ENCODE data around the gene SOCS6. TPM values are rescaled to one million over a fixed set of nuclear protein-coding genes. Genes with fewer than 3 reads are reported as not detected.
A peak's percentile ranks its signal among the peaks of the same experiment; 100 is the strongest.
"Not testable (repeated sequence)": the region's sequence is repeated elsewhere in the genome, so short reads cannot be mapped to it uniquely, and the experiment has no call there.

Gene SOCS6, protein sequence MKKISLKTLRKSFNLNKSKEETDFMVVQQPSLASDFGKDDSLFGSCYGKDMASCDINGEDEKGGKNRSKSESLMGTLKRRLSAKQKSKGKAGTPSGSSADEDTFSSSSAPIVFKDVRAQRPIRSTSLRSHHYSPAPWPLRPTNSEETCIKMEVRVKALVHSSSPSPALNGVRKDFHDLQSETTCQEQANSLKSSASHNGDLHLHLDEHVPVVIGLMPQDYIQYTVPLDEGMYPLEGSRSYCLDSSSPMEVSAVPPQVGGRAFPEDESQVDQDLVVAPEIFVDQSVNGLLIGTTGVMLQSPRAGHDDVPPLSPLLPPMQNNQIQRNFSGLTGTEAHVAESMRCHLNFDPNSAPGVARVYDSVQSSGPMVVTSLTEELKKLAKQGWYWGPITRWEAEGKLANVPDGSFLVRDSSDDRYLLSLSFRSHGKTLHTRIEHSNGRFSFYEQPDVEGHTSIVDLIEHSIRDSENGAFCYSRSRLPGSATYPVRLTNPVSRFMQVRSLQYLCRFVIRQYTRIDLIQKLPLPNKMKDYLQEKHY
- 10 to 100 TPM; 19.6 to 22.8 TPM for total RNA-seq
- polyA plus RNA-seq, result 10 to 100 TPM in 1 of 2 donors, 1 to 10 TPM in 1; 5.9 to 11.4 TPM
- long read RNA-seq, donor 1, full-length matches to known transcripts, result 14 of 21 reads
- long read RNA-seq, donor 1, partial matches to known transcripts, result 5 of 21 reads
- long read RNA-seq, donor 1, other reads (novel, unspliced or antisense), result 2 of 21 reads
- long read RNA-seq, donor 2, full-length matches to known transcripts, result 6 of 15 reads
- long read RNA-seq, donor 2, partial matches to known transcripts, result 0 of 15 reads
- long read RNA-seq, donor 2, other reads (novel, unspliced or antisense), result 9 of 15 reads

DNA sequence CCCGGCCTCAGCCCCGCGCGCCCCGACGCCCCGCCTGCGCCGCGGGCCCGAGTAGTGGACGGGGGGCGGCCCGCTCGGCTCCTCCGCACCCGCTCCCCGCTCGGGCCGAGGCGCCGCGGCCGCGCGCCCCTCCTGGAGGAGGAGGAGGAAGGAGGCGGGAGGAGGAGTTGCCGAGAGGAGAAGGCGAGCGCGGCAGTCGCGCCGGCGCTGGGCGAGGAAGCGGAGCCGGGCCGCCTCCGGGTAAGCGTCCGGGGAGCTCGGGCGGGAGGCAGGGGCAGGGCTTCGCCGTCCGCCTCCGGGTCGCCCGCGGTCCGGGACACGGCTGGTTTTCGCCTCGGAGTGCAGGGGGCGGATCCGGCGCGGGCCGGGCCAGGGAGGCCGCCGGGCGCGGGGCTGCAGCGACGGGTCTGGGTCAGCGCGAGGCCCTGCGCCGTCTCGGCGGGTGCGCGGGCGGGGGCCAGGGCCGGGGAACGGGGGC is at the start of gene SOCS6:
SOCS6 (plus strand) TSS at position 195 of the 478 bp plus-strand sequence. CDS start 35,624 bp downstream, outside the sequence.
- ATAC-seq (ENCODE audit: low FRiP score), result peak; percentile 58
- H3K4me3 ChIP-seq (ENCODE audit: low read length in 2 of 2), result peak within 1 kb of the TSS; percentile 93 to 96
- H3K27me3 ChIP-seq (ENCODE audit: control insufficient read depth in 1 of 2, insufficient read depth in 2 of 2, low read length in 1 of 2), result no peaks in the 10 kb centered on the region
- H3K9me3 ChIP-seq (ENCODE audit: control insufficient read depth, low read length), result no peaks in the 10 kb centered on the region
- no peaks in the 10 kb centered on the region for H3K36me3 ChIP-seq (ENCODE audit: control insufficient read depth in 1 of 2, insufficient read depth in 2 of 2, low read length in 1 of 2)
- H3K4me1 ChIP-seq (ENCODE audit: control insufficient read depth in 1 of 2, insufficient read depth in 2 of 2, low read length in 2 of 2), result peaks cover 0 to 5% of the 10 kb centered on the region in 2 donors
- H3K27ac ChIP-seq (ENCODE audit: low read depth in 1 of 2, low read length in 2 of 2), result peak within 1 kb of the TSS; percentile 87 to 91
- DNase-seq, result peak; percentile 83 to 88
- 0 to 1% methylated on average over 39 to 77 of the region's 77 CpGs for WGBS, 2 donors
- intact Hi-C loops (cut with DNase I), result loop anchor here (5.0 kb wide), 4 partner anchors 38 to 143 kb away; no protein-coding TSS in a partner anchor

DNA sequence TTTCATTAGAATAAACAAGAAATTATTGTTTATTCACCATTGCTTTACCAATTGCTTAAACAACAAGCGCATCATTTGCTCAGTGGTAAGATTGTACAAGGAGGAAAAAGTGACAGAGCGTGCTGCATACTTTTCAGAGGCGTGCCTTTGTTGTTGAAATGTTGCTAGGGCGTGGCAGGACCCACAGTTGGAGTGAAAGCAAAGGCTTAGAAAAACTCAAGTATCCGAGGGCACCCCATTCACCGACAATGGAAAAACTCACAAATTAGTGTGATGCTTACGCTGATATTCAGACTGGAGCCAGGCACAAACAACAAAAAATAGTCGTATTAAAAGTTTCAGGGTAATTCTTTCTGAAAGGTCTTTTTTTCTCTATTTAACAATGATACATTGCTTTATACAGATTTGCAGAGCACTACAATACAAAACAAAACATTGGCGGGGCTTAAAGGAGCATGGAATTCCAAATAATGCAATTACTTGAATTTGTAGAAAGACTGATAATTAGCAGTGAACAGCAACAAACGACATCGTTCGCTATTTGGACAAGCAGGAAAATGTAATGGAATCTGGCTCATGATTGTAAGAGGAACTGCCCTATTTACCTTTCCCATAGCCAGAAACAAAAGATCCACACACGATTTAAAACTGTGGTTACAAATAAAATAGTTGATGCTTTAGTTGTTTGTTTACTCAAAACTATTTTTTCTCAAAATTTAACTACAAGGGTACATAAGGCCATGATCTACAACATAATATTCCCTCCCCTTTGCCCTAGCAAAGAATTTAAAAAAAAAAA is 45.5 kb upstream of the SOCS6 start:
- Histone ChIP-seq H3K4me1 (ENCODE audit: control insufficient read depth in 1 of 2, insufficient read depth in 2 of 2, low read length in 2 of 2) (peaks cover 0 to 2% of the 10 kb centered on the region in 2 donors), H3K27me3 (ENCODE audit: control insufficient read depth in 1 of 2, insufficient read depth in 2 of 2, low read length in 1 of 2) (no peaks in the 10 kb centered on the region), H3K4me3 (ENCODE audit: low read length in 2 of 2) (no peak overlapping the region), H3K36me3 (ENCODE audit: control insufficient read depth in 1 of 2, insufficient read depth in 2 of 2, low read length in 1 of 2) (no peaks in the 10 kb centered on the region), H3K9me3 (ENCODE audit: control insufficient read depth, low read length) (no peaks in the 10 kb centered on the region), H3K27ac (ENCODE audit: low read depth in 1 of 2, low read length in 2 of 2) (no peak overlapping the region)
- ATAC-seq (ENCODE audit: low FRiP score) (no peak), DNase-seq (no peak)
- intact Hi-C loops (cut with DNase I), result no loop called here
- WGBS, 2 donors, result 71 to 75% methylated on average over 13 of the region's 13 CpGs

DNA sequence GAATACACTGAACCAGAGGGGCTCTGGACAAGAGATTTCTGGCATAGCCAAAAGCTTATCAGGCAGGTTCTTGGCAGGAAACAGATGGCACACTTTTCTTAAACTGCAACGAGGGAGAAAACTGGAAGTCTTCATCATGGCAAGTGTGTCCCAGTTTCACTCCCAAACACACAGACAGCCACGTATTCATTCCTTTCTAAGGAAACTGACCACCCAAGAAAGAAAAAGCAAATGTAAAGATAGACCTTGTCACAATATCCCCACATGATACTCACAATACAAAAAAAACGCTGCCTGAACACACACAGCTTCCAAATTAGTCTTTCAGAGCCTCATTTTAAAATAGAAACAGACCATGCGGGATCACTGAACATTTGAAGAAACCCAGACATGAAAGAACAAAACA is 42.8 kb upstream of the SOCS6 start:
- ATAC-seq (ENCODE audit: low FRiP score), result no peak
- DNase-seq, result no peak
- 2% methylated on average over 4 of the region's 4 CpGs for WGBS, 2 donors
- H3K27ac ChIP-seq (ENCODE audit: low read depth in 1 of 2, low read length in 2 of 2), result no peak overlapping the region
- peaks cover 0 to 2% of the 10 kb centered on the region in 2 donors for H3K4me1 ChIP-seq (ENCODE audit: control insufficient read depth in 1 of 2, insufficient read depth in 2 of 2, low read length in 2 of 2)
- H3K4me3 ChIP-seq (ENCODE audit: low read length in 2 of 2), result no peak overlapping the region
- no peaks in the 10 kb centered on the region for H3K27me3 ChIP-seq (ENCODE audit: control insufficient read depth in 1 of 2, insufficient read depth in 2 of 2, low read length in 1 of 2)
- no peaks in the 10 kb centered on the region for H3K36me3 ChIP-seq (ENCODE audit: control insufficient read depth in 1 of 2, insufficient read depth in 2 of 2, low read length in 1 of 2)
- intact Hi-C loops (cut with DNase I), result no loop called here
- no peaks in the 10 kb centered on the region for H3K9me3 ChIP-seq (ENCODE audit: control insufficient read depth, low read length)

DNA sequence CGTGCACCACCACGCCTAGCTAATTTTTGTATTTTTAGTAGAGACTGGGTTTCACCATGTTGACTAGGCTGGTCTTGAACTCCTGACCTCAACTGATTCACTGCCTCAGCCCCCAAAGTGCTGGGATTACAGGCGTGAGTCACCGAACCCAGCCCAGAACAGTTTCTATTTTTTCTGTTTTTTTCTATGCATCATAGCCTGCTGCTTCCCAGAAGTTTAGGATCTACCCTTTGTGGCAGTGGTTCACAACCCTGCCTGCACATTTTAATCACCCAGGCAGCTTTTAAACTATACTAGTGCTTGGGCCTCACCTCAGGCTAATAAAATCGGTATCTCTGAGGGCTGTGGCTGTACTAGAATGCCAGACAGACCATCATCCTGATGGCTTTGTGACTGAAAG is 39.7 kb upstream of the SOCS6 start:
- no peaks in the 10 kb centered on the region for H3K9me3 ChIP-seq (ENCODE audit: control insufficient read depth, low read length)
- intact Hi-C loops (cut with DNase I), result no loop called here
- 85 to 88% methylated on average over 5 of the region's 5 CpGs for WGBS, 2 donors
- ATAC-seq (ENCODE audit: low FRiP score) (no peak), DNase-seq (no peak)
- no peaks in the 10 kb centered on the region for H3K36me3 ChIP-seq (ENCODE audit: control insufficient read depth in 1 of 2, insufficient read depth in 2 of 2, low read length in 1 of 2)
- no peak overlapping the region for H3K4me3 ChIP-seq (ENCODE audit: low read length in 2 of 2)
- H3K4me1 ChIP-seq (ENCODE audit: control insufficient read depth in 1 of 2, insufficient read depth in 2 of 2, low read length in 2 of 2), result peaks cover 0 to 2% of the 10 kb centered on the region in 2 donors
- no peaks in the 10 kb centered on the region for H3K27me3 ChIP-seq (ENCODE audit: control insufficient read depth in 1 of 2, insufficient read depth in 2 of 2, low read length in 1 of 2)
- H3K27ac ChIP-seq (ENCODE audit: low read depth in 1 of 2, low read length in 2 of 2), result no peak overlapping the region

DNA sequence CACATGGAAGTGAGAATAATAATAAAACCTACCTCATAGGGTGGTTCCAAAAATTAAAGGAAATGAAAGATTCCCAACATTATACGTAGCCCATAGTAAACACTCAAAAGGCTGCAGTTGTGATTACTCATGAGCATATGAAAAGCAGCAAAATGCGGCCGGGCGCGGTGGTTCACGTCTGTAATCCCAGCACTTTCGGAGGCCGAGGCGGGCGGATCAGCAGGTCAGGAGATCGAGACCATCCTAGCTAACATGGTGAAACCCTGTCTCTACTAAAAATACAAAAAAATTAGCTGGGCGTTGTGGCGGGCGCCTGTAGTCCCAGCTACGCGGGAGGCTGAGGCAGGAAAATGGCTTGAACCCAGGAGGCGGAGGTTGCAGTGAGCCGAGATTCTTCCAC is 39.0 kb upstream of the SOCS6 start:
- H3K9me3 ChIP-seq (ENCODE audit: control insufficient read depth, low read length); H3K4me3 ChIP-seq (ENCODE audit: low read length in 2 of 2); H3K27ac ChIP-seq (ENCODE audit: low read depth in 1 of 2, low read length in 2 of 2); ATAC-seq (ENCODE audit: low FRiP score); H3K27me3 ChIP-seq (ENCODE audit: control insufficient read depth in 1 of 2, insufficient read depth in 2 of 2, low read length in 1 of 2); H3K4me1 ChIP-seq (ENCODE audit: control insufficient read depth in 1 of 2, insufficient read depth in 2 of 2, low read length in 2 of 2); DNase-seq; H3K36me3 ChIP-seq (ENCODE audit: control insufficient read depth in 1 of 2, insufficient read depth in 2 of 2, low read length in 1 of 2); intact Hi-C loops (cut with DNase I): not testable (repeated sequence)
- WGBS, 2 donors, result 98 to 99% methylated on average over 18 of the region's 18 CpGs

DNA sequence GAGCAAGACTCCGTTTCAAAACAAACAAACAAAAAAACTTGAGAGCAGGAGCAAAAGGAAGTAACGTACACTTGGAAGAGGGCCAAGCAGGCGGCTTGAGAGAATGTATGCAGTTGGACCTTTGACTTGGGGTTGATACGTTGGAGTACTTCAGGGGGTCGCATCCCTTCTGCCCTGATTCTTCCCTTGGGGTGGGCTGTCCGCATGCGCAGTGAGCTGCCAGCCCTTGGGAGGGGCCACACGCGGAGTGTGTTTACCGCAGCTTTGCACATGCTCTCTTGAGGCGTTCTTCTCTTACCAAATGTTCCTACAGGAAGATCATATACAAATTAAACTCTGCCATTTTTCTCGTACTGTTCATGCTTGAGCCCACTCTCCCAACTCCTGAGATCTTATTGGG is 38.1 kb upstream of the SOCS6 start:
- ATAC-seq (ENCODE audit: low FRiP score), result no peak
- WGBS, 2 donors, result 86 to 90% methylated on average over 12 of the region's 12 CpGs
- intact Hi-C loops (cut with DNase I), result no loop called here
- H3K27me3 ChIP-seq (ENCODE audit: control insufficient read depth in 1 of 2, insufficient read depth in 2 of 2, low read length in 1 of 2), result no peaks in the 10 kb centered on the region
- peaks cover 0 to 2% of the 10 kb centered on the region in 2 donors for H3K4me1 ChIP-seq (ENCODE audit: control insufficient read depth in 1 of 2, insufficient read depth in 2 of 2, low read length in 2 of 2)
- no peak for DNase-seq
- no peak overlapping the region for H3K27ac ChIP-seq (ENCODE audit: low read depth in 1 of 2, low read length in 2 of 2)
- no peaks in the 10 kb centered on the region for H3K36me3 ChIP-seq (ENCODE audit: control insufficient read depth in 1 of 2, insufficient read depth in 2 of 2, low read length in 1 of 2)
- H3K9me3 ChIP-seq (ENCODE audit: control insufficient read depth, low read length), result no peaks in the 10 kb centered on the region
- H3K4me3 ChIP-seq (ENCODE audit: low read length in 2 of 2), result no peak overlapping the region

DNA sequence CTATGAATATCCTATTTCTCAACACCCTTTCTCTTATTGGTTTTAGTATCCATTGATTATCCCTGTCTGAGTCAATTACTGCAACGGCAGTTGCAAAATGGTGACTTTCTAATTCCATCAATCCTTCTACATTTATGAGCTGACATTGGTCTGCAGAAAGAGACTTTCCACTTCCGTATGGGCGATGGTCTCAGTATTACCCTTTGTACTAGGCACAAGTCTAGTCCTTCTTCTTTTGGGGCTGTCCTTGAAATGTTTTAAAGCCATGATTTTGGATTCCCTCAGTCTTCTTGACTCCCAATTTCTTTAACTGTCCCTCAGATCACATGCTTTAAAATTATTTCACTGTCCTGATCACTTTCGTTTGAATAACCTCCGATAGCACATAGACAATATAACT is 32.7 kb upstream of the SOCS6 start:
- no peak overlapping the region for H3K4me3 ChIP-seq (ENCODE audit: low read length in 2 of 2)
- WGBS, 2 donors, result 66 to 68% methylated on average over 5 of the region's 5 CpGs
- no peaks in the 10 kb centered on the region for H3K4me1 ChIP-seq (ENCODE audit: control insufficient read depth in 1 of 2, insufficient read depth in 2 of 2, low read length in 2 of 2)
- no peak for ATAC-seq (ENCODE audit: low FRiP score)
- no peaks in the 10 kb centered on the region for H3K9me3 ChIP-seq (ENCODE audit: control insufficient read depth, low read length)
- DNase-seq, result no peak
- no peaks in the 10 kb centered on the region for H3K36me3 ChIP-seq (ENCODE audit: control insufficient read depth in 1 of 2, insufficient read depth in 2 of 2, low read length in 1 of 2)
- no peaks in the 10 kb centered on the region for H3K27me3 ChIP-seq (ENCODE audit: control insufficient read depth in 1 of 2, insufficient read depth in 2 of 2, low read length in 1 of 2)
- H3K27ac ChIP-seq (ENCODE audit: low read depth in 1 of 2, low read length in 2 of 2), result no peak overlapping the region
- intact Hi-C loops (cut with DNase I), result no loop called here

DNA sequence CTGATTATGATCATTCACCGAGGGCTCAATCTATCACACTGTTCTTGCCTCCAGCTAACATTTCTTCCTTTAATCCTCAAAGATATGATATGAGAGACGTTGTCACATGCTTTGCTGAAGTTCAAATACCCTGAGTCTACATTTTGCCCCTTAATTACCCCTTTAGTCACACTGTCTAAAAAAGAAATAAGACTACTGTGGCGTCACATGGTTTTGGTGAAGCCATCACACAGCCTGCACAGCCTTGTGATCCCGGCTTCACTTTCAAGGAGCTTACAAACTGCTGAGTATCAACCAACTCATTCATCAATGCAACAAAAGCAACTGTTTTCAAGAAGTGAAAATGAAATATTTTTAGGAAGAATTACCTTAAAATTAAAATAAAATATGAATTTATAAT is 31.9 kb upstream of the SOCS6 start:
- no peaks in the 10 kb centered on the region for H3K4me1 ChIP-seq (ENCODE audit: control insufficient read depth in 1 of 2, insufficient read depth in 2 of 2, low read length in 2 of 2)
- 54 to 56% methylated on average over 4 of the region's 4 CpGs for WGBS, 2 donors
- no peak overlapping the region for H3K4me3 ChIP-seq (ENCODE audit: low read length in 2 of 2)
- H3K27me3 ChIP-seq (ENCODE audit: control insufficient read depth in 1 of 2, insufficient read depth in 2 of 2, low read length in 1 of 2), result no peaks in the 10 kb centered on the region
- no peaks in the 10 kb centered on the region for H3K36me3 ChIP-seq (ENCODE audit: control insufficient read depth in 1 of 2, insufficient read depth in 2 of 2, low read length in 1 of 2)
- no peak overlapping the region for H3K27ac ChIP-seq (ENCODE audit: low read depth in 1 of 2, low read length in 2 of 2)
- ATAC-seq (ENCODE audit: low FRiP score), result no peak
- H3K9me3 ChIP-seq (ENCODE audit: control insufficient read depth, low read length), result no peaks in the 10 kb centered on the region
- DNase-seq, result no peak
- intact Hi-C loops (cut with DNase I), result no loop called here

Measured in aorta (tissue), 5 donors.